Astrocyte of the hippocampus (primary cell): ENCODE results near the gene CTSZ.
"Not testable (repeated sequence)": the region's sequence is repeated elsewhere in the genome, so short reads cannot be mapped to it uniquely, and the experiment has no call there.

Experiments
- DNase-seq: peaks from one replicate; pipeline ENCODE4 v3.0.0; 2011; ENCODE audit warnings: low read depth, low spot score

CTSZ gene

DNA sequence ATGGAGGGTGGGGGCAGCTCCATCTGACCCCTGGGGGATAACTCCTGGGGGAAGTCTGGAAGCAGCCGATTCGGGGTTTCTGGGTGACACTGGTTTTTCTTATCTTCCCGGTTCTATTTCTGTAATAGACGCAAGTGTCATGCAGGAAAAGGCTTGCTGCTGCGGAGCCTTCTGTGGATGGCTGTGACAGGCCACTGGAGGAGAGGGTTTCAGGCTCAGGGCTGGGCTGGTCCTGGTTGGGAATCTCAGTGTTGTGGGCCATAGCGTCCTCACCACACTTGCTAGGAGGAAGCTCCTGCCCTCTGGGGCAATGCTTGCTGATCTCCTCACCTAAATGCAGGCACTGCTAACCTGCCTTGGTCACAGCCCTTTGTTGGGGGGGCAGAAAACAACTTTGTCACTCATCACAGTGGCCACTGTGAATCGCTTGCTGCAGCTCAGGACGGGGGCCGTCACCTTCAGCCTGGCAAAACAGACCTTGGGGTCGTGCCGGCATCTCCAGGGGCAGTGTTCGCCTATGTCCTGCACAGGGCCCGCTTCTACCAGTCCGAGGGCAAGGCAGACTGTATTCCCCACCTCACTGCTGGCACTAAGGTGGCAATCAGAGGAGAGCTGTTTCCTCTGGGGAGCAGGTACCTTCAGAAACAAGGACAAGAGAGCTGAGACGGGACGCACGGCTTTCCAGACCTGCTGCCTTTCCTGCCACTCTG is 7.8 kb upstream of the CTSZ start:
- no peak for DNase-seq

DNA sequence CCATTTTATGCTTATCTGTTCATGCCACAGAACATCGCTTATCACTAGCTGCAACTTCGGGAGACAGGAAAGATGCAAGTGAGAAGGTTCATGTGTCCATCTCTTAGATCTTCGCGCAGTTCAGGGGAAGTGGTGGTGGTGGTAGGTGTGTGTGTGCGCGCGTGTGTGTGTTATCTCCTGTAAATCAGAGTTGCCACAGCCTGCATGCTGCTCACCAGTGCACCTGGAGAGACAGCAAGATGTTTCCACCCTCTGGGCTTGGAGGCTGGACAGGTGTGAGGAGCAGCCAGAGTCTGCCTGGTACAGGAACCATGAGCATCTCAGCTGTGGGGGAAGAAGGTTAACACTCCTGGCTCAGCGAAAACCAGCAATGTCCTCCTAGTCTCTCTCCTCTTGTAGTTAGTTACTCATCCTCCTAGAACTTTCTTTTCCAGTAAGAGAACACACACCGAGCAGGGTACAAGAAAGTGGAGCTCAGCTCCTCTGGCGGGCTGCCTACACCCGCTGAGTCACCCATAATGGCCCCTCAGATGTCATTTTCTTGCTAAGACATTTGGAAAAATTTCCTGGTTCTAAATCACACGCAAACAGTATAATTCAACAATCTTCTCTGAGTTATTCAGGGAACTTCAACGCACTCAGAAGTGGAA is 7.0 kb upstream of the CTSZ start:
- no peak for DNase-seq

DNA sequence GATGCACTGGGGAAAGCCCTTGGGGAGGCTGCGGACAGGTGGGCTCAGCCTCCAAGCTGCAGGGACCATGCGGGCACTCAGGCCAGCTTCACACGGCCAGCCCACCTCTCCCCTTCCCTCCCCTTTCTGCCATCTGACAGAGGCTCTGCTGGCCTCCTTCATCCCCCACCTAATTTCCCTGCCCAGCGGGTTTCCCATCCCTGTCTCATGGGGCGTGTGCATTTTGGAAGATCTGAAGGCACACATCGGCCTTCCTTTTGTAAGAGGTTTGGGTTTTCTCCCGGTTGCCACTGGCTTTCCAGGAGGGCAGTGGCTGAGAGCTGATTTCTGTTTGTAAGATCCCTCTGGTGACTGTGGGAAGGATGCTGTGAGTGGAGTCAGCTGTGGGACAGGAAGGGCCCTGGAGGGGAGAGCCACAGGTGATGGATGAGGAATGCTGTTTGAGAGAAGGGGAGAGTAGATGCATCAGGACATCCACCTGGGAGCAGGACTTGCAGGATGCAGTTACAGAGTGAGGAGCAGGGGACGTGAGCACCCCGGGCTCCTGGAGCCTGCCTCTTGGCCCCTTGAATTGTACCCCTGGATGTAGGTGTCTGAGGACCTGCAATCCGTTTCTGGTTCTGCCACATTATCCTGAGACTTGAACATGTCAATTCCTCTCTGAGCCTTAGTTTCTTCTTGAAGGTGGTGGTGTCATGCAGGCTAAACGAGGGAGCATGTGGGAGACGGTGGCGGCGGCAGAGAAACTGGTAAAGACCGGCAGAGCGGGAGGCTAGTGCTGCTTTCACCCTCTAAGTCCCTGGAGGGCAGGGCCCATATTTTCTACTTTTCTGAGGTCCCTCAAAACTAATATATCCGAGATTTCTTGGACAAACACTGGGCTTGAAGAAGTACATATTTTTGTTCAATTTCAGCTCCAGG is 6.2 kb upstream of the CTSZ start:
- no peak for DNase-seq

DNA sequence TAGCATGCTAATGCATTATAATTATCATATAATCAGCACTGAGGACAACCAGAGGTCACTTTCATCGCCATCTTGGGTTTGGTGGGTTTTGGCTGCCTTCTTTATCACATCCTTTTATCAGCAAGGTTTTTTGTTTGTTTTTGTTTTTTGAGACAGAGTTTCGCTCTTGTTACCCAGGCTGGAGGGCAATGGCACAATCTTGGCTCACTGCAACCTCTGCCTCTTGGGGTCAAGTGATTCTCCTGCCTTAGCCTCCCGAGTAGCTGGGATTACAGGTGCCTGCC is 4.8 kb upstream of the CTSZ start:
- not testable (repeated sequence) for DNase-seq

DNA sequence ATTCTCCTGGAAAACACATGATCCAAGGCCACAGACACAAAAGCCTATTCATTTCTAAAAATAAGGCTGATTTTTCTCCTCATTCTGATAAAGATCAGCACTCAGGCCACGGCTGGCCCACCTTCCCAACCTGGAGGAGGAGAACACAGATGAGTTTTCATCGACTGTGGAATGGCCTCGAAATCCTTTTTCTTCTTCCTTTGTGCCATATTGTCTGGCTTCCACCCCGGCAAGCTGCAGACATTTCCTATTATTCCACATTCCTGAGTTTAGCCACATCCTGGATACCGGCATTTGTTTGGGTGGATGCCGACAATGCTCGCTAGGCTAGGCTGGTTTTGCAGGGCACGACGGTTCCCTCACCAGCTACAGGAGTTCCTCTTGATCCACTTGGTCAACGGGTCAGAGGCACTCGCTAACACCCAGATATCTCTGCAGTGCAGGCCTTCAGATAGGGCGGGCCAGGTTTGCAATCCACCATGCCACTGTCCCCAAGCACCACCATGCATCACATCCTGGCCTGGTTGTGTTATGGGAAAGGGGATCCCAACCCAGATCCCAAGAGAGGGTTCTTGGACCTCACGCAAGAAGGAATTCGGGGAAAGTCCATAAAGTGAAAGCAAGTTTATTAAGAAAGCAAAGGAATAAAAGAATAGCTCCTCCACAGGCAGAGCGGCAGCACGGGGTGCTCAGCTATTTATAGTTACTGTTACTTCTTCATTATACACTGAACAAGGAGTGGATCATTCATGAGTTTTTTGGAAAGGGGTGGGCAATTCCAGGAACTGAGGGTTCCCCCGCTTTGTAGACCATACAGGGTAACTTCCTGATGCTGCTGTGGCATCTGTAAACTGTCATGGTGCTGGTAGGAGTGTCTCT is 4.2 kb upstream of the CTSZ start:
- peak; percentile 97 for DNase-seq

DNA sequence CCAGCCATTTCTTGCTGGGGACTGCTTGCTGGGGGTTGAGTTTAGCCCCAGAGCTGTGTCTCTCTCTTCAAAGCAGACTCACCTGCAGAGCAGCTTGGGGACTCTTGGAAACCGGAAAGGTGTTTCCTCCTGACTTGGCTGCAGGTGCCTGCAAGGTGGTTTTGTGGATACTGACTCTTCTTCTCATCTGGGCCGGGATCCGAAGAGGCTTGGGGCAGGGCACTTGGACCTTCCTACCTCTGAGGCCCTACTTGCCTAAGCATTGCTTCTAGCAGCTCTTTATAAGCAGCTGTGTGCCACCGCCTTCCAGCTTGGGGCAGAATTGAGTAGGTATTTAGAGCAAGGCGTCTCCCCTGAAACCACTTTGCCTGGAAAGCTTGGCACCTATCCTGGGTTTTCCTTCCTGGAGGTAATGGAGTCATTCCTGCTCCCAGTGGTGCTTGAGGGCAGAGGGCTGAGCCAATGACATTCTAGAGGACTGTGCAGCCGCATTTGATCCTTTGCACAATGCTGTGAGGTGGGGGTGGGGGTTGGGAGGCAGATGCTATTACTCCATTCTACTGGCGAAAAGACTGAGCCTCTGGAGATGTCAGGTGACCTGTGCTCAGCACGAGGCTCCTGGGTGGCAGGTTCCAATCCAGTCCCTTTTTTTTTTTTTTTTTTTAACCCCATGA is 3.4 kb upstream of the CTSZ start:
- DNase-seq = peak; percentile 75

DNA sequence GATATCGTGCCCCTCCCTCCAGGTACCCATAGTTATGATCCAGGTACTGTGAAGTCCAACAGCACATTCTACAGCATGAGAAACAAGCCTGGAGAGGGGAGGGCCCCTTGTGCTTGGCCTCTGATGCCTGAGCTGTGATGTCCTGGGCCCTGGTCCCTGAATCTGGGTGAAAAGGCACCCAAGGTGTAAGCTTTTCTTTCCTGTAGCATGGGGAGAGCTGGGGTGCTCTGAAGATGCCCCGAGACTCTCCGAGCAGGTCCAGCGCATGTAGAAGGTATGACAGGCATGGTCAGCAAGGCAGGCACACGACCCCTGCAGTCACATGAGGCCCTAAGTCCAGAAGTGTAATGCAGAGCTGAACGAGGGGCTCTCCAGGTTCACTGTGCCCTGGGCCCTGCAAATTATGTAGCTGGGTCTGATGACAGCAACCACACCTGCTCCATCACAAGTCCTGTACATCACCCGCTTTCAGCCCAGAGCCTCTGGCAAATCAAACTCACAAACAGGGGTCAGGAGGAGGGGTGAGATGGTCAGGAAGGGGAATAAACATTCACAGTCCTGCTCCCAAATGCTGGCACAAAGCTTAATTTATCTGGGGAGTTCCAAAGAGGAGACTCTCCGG is 1.8 kb upstream of the CTSZ start:
- no peak for DNase-seq

DNA sequence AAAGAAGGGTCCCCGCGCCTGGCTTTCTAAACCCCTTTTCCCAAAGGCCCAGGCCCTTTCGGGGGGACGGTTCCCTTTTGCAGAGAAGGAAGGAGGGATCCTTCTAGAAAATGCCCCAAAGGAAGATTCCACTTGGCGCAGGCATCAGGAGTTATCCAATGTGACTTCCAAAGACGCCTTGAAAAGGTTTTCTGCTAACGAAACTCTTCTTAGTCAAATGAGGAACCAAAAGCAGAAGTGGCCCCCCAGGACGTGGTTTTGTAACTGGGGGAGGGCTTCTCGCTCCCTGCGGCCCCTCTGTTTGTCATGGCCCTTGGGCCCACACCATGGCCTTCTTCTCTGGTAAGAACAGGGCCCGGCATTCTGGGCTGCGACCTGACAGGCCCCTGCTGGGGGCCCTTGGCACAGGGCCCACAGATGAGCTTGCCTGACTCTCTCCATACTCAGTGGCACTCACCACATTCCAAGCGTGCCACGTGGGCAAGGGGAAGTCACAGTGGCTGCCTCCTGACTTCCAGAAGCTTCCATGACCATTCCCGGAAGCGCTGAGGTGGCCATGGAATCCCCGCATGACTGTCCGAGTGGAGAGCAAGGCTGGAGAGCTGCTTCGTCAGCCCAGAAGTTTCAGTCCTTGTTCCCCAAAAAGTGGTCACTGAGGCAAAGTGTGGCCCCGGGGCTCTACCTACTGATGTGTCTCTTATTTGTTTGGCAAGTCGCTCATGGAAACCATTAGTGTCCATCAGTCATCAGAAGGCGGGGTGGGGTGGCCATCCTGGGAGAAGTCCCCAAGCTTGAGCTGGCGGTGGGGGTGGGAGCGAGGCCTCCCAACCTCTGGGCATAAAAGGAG is 834 bp upstream of the CTSZ start:
- no peak for DNase-seq

DNA sequence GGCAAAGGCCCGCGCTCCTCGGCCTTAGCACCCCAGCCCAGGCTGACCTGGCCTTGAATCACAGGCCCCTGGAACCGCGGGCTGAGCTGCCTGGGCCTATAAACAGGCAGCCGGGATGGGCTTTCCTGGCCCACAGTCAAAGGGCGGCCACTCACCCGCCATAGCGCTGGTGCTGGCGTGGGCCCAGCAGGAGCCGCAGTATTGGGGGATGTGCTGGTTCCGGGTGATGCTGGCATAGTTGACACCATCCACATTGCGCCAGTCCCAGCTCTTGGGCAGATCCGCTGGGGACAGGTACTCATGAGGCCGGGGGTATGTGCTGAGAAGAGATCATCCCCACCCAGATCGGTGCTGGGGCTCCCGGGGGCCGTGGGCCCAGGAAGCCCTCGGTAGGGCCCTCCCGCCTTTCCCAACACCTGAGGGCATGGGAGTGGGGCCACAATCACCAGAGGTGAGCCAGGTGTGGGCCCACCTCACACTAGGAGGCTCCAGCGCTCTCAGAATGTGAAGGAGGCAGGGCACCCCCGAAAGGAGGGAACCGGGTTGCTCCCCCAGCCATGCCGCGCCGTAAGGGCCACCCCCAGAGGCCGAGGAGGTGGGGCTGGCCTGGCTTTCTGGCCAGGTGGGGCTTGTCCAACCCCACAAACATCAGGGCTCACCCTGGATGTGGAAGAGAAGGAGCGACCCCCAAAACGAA is 739 bp downstream of the CTSZ start:
- no peak for DNase-seq

DNA sequence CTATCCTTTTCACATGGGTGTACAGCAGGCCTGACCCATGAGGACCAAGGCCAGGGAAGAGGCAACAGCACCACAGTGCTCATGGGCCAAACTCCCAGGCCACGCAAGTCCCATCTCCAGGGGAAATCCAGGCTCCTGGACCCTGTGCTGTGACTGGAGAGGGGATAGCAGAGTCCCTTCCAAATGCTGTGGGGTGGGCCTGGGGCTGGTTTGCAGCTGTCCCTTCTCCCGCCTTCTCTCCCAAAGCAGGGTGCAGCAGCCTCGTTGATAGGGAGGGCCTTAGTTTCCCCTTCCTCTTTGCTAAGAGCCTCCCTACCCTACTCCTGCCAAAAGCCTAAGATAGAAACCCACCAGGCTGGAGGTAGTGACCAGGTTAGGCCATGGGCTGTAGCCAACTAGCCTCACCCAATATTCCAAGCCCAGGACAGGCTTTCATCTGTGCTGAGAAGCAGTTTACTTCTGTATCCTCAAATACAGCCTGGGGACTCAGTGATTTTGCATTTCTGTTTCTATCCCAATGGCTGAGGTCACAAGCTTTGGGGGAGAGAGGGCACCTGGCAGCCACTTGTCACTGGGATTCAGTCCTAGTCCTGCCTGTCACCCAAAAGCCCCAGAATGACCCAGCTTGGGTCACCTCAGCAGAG is 1.4 kb downstream of the CTSZ start:
- no peak for DNase-seq

DNA sequence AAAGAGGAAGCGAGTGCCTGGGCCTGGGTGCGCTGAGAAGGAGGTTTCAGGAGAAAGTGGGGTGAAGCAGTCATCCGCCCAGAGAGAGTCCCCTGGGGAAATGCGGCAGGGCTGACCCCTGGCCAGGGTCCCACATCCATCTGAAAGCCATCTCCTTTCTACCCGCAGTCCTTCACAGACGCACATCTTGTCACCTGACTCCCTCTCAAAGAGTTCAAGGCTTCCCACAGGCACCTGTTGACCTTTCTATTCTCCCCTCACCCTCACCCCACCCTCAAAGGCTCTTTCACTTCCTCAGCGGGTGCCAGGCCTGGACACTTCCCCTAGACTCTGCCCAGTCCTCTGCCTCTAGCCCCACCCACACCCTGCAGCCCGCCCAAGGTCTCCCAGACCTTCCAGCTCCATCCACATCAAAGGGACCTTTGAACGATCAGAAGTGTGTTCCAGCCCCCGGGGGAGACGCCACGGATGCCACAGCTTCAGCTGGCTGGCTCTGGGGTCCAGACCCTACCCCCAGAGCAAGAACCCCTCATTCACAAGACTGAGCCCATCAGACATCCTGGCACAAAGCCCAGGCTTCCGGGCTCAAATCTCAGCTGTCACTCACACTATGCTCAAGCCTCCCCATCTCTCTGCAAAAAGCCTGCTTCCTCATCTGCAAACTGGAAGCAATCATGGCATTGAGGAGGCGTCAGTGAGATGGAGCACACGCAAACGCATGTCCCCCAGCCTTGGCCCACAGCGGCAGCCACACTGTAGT is 2.1 kb downstream of the CTSZ start:
- peak; percentile 48 for DNase-seq

DNA sequence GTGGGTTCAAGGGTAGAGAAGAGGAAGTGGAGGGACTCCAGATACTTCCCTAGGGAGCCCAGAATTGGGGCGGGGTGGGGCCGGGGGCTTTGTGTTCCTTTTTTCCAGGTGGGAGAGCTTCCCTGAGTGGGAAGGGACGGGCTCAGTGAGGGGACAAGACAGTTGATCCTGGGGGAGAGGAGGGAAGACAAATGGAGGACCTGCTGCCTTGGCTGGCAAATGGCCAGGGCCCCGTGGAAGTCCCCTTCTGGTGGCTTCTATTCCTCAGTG is 2.6 kb downstream of the CTSZ start:
- DNase-seq = no peak

DNA sequence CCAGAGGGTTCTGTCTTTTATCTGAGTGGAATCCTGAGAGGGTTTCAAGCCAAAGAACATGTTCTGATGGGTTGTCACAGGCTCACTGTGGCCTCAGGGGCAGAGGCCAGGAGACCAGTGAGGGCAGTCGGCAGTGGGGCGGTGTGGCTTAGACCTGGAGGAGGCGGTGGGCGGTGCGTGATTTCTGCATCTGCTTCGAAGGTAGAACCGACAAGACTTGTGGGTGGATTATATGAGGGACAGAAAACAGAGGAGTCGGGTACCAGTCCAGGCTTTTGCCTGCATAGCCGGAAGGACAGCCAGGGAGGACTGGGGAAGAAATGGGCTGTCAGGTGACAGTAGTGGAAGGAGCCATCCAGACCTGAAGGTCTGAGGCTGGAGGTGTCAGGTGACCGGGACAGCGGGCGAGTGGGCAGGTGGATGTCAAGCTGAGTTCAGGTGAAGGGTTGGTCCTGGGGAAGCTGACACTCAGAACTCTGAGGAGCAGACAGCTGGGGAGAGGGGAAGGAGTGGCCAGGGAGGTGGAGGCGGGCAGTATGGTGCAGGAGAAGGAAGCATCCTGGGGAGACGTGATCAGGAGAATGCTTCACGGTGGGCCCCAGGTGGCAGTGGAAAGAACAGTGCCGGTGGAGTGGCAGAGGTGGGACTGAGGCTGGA is 3.1 kb downstream of the CTSZ start:
- DNase-seq = no peak

DNA sequence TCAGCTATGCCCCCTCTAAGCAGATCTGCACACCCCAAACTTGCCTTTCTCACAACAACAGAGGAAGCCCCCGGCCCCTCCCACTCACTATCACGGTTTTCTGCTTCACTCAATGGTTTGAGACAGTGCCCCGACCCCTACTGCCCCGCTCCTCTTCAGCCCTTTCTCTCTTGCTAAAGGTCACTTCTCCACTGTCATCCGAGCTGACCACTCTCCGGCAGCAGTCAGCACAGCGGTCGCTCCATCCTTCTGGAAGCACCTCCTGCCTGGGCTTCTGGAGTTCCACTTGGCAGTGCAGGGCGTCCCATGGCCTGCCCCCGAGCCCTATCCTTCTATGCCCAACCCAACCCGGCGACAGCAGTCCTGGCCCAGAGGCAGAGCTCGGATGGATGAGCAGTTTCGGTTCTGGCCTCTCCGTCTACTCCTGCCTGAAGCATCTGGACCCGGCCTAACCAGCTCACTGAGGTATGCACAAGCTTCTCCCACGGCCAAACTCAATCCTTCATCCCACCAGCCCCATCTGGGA is 4.1 kb downstream of the CTSZ start:
- no peak for DNase-seq

DNA sequence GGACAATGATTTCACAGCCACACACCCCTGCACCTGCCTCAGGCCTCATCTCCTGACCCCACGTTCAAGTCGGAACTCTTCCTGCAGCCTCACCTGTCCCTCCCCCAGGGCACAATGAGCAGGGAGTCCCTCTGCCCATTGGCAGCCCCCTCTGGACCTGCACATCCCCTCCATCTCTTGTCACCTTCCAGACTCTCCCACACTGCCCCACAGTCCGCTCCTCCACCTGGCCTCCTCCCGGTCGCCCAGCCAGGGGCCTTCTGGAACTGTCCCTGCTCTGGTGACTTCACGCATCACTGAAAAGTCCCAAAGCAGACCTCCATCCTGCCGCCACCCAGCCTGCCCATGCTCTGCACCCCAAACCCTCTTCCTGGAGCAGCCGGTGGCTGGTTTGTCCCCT is 4.7 kb downstream of the CTSZ start:
- no peak for DNase-seq

DNA sequence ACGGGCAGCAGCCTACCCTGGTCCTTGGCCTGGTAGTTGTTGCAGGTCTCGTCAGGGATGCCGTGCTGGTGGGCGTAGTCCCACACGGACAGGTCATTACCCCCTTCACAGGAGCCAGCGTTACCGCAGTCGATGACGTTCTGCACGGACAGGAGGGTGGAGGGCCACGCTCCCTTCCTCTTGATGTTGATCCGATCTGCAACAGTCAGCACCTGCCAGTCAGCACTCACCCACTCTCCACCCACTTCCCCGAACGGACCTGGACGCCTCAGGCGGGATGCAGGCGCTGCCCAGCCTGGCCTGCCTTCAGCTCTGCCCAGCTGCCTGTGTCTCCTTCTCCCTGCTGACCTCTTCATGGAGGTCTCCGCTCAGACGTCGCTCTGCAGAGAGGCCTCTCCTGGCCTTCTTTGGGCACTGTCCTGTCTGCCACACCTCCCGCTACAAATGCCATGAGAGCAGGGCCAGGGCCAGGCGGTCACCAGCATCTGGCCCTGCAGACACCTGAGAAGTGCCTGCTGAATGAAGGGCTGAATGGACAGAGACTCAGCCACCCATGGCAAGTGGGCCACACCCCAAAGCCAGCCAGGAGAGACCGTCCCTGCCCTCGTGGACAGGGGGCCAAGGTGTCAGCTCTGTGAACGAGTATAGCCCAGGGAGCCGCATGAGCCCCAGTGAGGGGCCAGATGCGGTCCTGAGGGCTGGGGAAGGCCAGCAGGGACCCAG is 5.4 kb downstream of the CTSZ start:
- no peak for DNase-seq

DNA sequence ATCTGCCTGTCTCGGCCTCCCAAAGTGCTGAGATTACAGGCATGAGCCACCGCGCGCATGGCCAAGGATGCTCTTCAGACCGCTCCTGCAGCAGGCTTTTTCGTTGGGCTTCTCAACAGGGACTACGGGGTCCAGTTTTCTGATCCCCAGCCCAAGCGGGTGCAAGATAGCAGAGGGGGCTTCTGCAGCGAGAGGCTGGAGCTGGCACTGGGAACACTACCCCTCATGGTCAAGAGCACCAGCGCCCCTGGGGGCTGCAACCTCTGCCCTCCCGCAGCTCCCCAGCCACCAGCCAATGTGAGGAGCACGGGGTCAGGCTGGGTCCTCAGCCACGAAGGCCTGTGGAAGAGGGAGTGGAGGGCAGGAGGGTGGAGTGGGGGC is 6.0 kb downstream of the CTSZ start:
- DNase-seq = no peak
